Common myeloid progenitor, CD34-positive (primary cell): ENCODE measurements around the gene COL27A1.
"Not testable (repeated sequence)": the region's sequence is repeated elsewhere in the genome, so short reads cannot be mapped to it uniquely, and the experiment has no call there.

Experiments used
- CTCF ChIA-PET: fragments of 350-600 bp; sonication (Branson Sonifier 250); formaldehyde crosslinking; loops from one replicate; lab custom pipeline; 2021; ENCODE audit warnings: antibody characterized with exemption; lab: Charles Lee
- POLR2A ChIA-PET: fragments of 350-600 bp; sonication (Branson Sonifier 250); formaldehyde crosslinking; loops from one replicate; lab custom pipeline; 2021; ENCODE audit warnings: antibody characterized with exemption; lab: Charles Lee
- DNase-seq, 3 donors: peaks; one replicate each; pipeline versions ENCODE4 v3.0.0 to v3.0.0-alpha.2; 2013
- H3K27ac ChIP-seq, 2 experiments: 1 replicate in 1 of 2; 2 replicates in 1 of 2; pipeline ENCODE4 v1.7.0; 2013; ENCODE audit warnings: inconsistent platforms in 2 of 2, low read length in 2 of 2, mild to moderate bottlenecking in 2 of 2, low read depth in 1 of 2, moderate library complexity in 1 of 2; ENCODE audit not compliant: severe bottlenecking in 2 of 2, insufficient read depth in 1 of 2, poor library complexity in 1 of 2
- H3K27me3 ChIP-seq, 5 experiments: replicated peaks in 2 of 5; 1 replicate in 3 of 5; 2 replicates in 2 of 5; pipeline versions ENCODE4 v1.6.1 to v1.7.0; 2013; ENCODE audit warnings: low read length in 4 of 5, mild to moderate bottlenecking in 2 of 5, moderate library complexity in 2 of 5, inconsistent platforms in 1 of 5; ENCODE audit not compliant: insufficient read depth in 5 of 5, control insufficient read depth in 4 of 5
- H3K36me3 ChIP-seq, 4 experiments: 1 replicate in 2 of 4; 2 replicates in 2 of 4; pipeline versions ENCODE4 v1.6.1 to v1.7.0; 2013; ENCODE audit warnings: low read length in 3 of 4, control low read depth in 1 of 4, mild to moderate bottlenecking in 1 of 4; ENCODE audit not compliant: control insufficient read depth in 4 of 4, insufficient read depth in 4 of 4
- H3K4me1 ChIP-seq, 4 experiments: 1 replicate in 3 of 4; 2 replicates in 1 of 4; pipeline versions ENCODE4 v1.6.1 to v1.7.1; 2013; ENCODE audit warnings: low read length in 3 of 4, mild to moderate bottlenecking in 3 of 4, control low read depth in 1 of 4, inconsistent platforms in 1 of 4, moderate library complexity in 1 of 4; ENCODE audit not compliant: control insufficient read depth in 4 of 4, insufficient read depth in 4 of 4; ENCODE audit errors: control extremely low read depth in 1 of 4
- H3K4me3 ChIP-seq, 7 experiments: 1 replicate in 4 of 7; 2 replicates in 3 of 7; pipeline versions ENCODE4 v1.5.1 to v1.7.0; 2013; ENCODE audit warnings: mild to moderate bottlenecking in 7 of 7, low read length in 6 of 7, moderate library complexity in 6 of 7, inconsistent platforms in 2 of 7, low read depth in 2 of 7, control low read depth in 1 of 7; ENCODE audit not compliant: insufficient read depth in 4 of 7, control insufficient read depth in 1 of 7; ENCODE audit errors: extremely low read depth in 1 of 7
- H3K9me3 ChIP-seq, 5 experiments: 1 replicate in 4 of 5; 2 replicates in 1 of 5; pipeline versions ENCODE4 v1.6.1 to v1.7.1; 2013; ENCODE audit warnings: low read length in 4 of 5, mild to moderate bottlenecking in 2 of 5, inconsistent platforms in 1 of 5, low read depth in 1 of 5, moderate library complexity in 1 of 5; ENCODE audit not compliant: control insufficient read depth in 4 of 5, insufficient read depth in 2 of 5; ENCODE audit errors: control extremely low read depth in 1 of 5
- WGBS: methylation state at CpG from one replicate; pipeline ENCODE4 v1.1.5; 2013; ENCODE audit not compliant: insufficient coverage; 5-methylcytosine and 5-hydroxymethylcytosine counted together

Gene COL27A1

GRCh38 chr9:114327749-114328148, 172.4 kb downstream of the COL27A1 start:
- Histone ChIP-seq H3K36me3 (no peaks in the 10 kb centered on the region), H3K27ac (no peak overlapping the region), H3K4me3 (no peak overlapping the region), H3K27me3 (no peaks in the 10 kb centered on the region), H3K9me3 (peaks cover 0 to 3% (median 0%) of the 10 kb centered on the region in 5 experiments), H3K4me1 (no peaks in the 10 kb centered on the region)
- POLR2A ChIA-PET: no interaction called here
- CTCF ChIA-PET: interaction anchor here (1.5 kb wide), 1 partner anchor 11 kb away, joined by 3 read pairs; no protein-coding TSS in a partner anchor
- WGBS: 95% methylated on average over 7 of the region's 8 CpGs
- no peak for DNase-seq

- 95% methylated on average over 8 of the region's 10 CpGs for WGBS
- H3K36me3 ChIP-seq, H3K27ac ChIP-seq, H3K4me1 ChIP-seq, POLR2A ChIA-PET, H3K4me3 ChIP-seq, DNase-seq, H3K27me3 ChIP-seq, H3K9me3 ChIP-seq: not testable (repeated sequence)
- CTCF ChIA-PET: interaction anchor here (1.5 kb wide), 1 partner anchor 11 kb away, joined by 3 read pairs; no protein-coding TSS in a partner anchor
These were observed 173.1 kb downstream of the COL27A1 start for GRCh38 chr9:114328357-114328820.

GRCh38 chr9:114328937-114329624, 173.7 kb downstream of the COL27A1 start:
- not testable (repeated sequence) for DNase-seq
- CTCF ChIA-PET: interaction anchor here (1.5 kb wide), 1 partner anchor 10 kb away, joined by 3 read pairs; no protein-coding TSS in a partner anchor
- WGBS: 94% methylated on average over 3 of the region's 12 CpGs

GRCh38 chr9:114329625-114330022, 174.3 kb downstream of the COL27A1 start, which contains the start of gene ORM2:
Gene ORM2 (plus strand): TSS chr9:114329869. CDS start chr9:114329905, 36 bp downstream.
- H3K9me3 ChIP-seq, CTCF ChIA-PET, H3K4me3 ChIP-seq, DNase-seq, H3K27ac ChIP-seq, H3K36me3 ChIP-seq, POLR2A ChIA-PET, H3K27me3 ChIP-seq, H3K4me1 ChIP-seq: not testable (repeated sequence)
- no CpG with 5 or more reads among the region's 10 CpGs for WGBS

More at GRCh38 chr9:114328937-114329624, 173.7 kb downstream of the COL27A1 start:
- H3K4me1 ChIP-seq, H3K36me3 ChIP-seq, POLR2A ChIA-PET, H3K27ac ChIP-seq, H3K9me3 ChIP-seq, H3K27me3 ChIP-seq, H3K4me3 ChIP-seq: not testable (repeated sequence)

- POLR2A ChIA-PET: no interaction called here
- H3K36me3 ChIP-seq: peaks cover 5 to 13% (median 10%) of the 10 kb centered on the region in 4 experiments
These were observed 175.3 kb downstream of the COL27A1 start for GRCh38 chr9:114330636-114331035.

GRCh38 chr9:114331229-114332195, 176.2 kb downstream of the COL27A1 start:
- WGBS: 88% methylated on average over 10 of the region's 19 CpGs
- H3K27ac ChIP-seq, H3K27me3 ChIP-seq, H3K9me3 ChIP-seq, H3K4me3 ChIP-seq, POLR2A ChIA-PET, H3K4me1 ChIP-seq, CTCF ChIA-PET, DNase-seq: not testable (repeated sequence)
- H3K36me3 ChIP-seq: peaks cover 5 to 21% (median 14%) of the 10 kb centered on the region in 4 experiments

More at GRCh38 chr9:114330636-114331035, 175.3 kb downstream of the COL27A1 start:
- Histone ChIP-seq H3K27ac (no peak overlapping the region), H3K27me3 (no peaks in the 10 kb centered on the region), H3K9me3 (peaks cover 0 to 7% (median 0%) of the 10 kb centered on the region in 5 experiments), H3K4me3 (no peak overlapping the region), H3K4me1 (no peaks in the 10 kb centered on the region)
- CTCF ChIA-PET: no interaction called here
- DNase-seq: no peak
- WGBS: 85% methylated on average over 6 of the region's 10 CpGs
